GM19023 (cell line): Measurements from ENCODE around the gene LILRB4.
"Not testable (repeated sequence)": the region's sequence is repeated elsewhere in the genome, so short reads cannot be mapped to it uniquely, and the experiment has no call there.

Experiments used
- ATAC-seq: cut with Tn5 transposase; IDR thresholded peaks from one replicate; pipeline ENCODE4 v1.9.1; 2021; ENCODE audit warnings: mild to moderate bottlenecking, moderate library complexity; ENCODE audit not compliant: unreplicated experiment

Gene LILRB4

DNA sequence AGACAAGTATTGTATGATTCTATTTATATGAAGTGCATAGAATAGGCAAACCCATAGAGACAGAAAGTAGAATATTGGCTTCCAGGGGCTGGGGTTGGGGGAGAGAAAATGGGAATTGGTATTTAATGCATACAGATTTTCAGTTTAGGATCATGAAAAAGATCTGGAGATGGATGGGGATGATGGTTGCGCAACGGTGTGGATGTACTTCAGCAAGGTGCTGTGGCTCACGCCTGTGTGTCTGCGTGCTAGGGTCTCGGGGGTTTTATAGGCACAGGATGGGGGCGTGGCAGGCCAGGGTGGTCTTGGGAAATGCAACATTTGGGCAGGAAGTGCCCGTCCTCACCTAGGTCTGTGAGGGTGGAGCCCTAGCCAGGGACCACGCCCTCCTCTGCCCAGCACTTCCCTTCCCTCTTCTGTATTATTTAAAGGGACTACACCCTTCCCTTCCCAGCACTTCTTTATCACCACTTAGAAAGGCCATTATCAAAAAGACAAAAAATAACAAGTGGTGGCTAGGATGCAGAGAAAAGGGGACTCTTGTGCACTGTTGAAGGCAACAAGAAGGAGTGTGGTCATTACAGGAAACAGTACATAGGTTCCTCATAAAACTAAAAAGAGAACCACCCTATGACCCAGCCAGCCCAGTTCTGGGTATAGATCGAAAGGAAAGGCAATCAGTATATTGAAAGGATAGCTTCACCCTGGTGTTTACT is 29.0 kb downstream of the LILRB4 start:
- no peak for ATAC-seq

GRCh38 chr19:54692298-54692615 is 29.5 kb downstream of the LILRB4 start:
- ATAC-seq: no peak

- no peak for ATAC-seq
Observed at GRCh38 chr19:54694648-54695047, 31.9 kb downstream of the LILRB4 start.

DNA sequence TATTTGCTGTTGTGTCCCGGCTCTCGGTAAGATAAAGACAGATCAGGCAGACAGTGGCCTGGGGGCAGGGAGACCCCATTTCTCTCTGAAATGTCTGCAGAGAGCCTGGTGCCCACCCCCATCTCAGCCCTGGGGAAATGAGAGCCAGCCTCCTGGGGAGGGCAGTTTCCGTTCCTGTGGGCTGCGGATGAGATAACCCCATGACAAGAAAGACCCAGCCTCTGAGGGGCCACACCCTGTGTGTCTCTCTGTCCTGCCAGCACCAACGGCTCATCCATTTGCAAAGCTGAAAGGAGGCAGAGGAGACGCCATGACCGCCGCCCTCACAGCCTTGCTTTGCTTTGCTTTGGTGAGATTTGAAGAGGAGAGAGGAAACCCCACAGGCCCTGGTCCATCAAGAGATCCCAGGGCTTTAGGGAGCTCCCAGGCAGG is 33.3 kb downstream of the LILRB4 start:
- ATAC-seq: no peak

DNA sequence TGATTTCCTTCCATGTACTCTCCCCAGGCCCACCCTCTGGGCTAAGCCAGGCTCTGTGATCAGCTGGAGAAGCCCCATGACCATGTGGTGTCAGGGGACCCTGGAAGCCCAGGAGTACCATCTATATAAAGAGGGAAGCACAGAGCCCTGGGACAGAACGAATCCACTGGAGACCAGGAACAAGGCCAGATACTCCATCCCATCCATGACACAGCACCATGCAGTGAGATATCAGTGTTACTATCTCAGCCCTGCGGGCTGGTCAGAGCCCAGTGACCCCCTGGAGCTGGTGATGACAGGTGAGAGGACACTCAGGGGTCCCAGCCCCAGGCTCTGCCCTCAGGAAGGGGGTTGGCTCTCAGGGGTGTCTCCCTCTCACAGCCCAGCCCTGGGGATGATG is 34.0 kb downstream of the LILRB4 start:
- no peak for ATAC-seq

- not testable (repeated sequence) for ATAC-seq
Observed at GRCh38 chr19:54697716-54698115, 34.9 kb downstream of the LILRB4 start.

- no peak for ATAC-seq
Observed at GRCh38 chr19:54704928-54705327, 42.1 kb downstream of the LILRB4 start.

- ATAC-seq: no peak
Observed at GRCh38 chr19:54707962-54708361, 45.2 kb downstream of the LILRB4 start.

DNA sequence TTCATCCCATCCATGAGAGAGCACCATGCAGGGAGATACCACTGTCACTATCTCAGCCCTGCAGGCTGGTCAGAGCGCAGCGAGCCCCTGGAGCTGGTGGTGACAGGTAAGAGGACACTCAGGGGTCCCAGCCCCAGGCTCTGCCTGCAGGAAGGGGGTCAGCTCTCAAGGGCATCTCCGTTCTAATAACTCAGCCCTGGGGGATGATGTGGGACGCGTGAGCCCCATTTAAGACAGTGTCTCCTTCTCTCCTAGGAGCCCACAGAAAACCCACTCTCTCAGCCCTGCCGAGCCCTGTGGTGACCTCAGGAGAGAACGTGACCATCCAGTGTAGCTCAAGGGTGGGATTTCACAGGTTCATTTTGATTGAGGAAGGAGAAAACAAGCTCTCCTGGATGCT is 46.0 kb downstream of the LILRB4 start:
- ATAC-seq: no peak

DNA sequence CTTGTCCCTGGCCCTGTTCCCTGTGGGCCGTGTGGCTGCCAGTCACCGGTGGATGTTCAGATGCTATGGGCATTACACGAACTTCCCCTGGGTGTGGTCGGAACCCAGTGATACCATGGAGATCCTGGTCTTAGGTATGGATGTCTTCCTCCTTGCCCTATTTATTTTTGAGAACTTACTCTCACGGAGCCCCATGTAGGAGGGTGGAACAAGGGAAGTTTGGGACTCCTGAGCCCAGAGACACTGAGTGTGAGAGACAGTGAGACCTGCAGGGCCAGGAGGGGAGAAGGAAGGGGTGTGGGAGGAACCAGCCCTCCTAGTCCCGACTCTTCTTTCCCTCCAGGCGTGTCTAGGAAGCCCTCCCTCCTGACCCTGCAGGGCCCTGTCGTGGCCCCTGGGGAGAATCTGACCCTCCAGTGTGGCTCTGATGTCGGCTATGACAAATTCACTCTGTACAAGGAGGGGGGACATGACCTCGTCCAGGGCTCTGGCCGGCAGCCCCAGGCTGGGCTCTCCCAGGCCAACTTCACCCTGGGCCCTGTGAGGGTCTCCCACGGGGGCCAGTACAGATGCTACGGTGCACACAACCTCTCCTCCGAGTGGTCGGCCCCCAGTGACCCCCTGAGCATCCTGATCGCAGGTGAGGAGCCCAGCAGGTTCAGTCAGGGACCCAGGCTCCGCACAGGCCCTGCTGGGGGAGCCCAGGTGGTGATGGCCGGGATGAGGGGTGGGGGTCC is 46.6 kb downstream of the LILRB4 start:
- no peak for ATAC-seq

GRCh38 chr19:54709956-54710355 is 47.2 kb downstream of the LILRB4 start:
- ATAC-seq: not testable (repeated sequence)
